ENCODE measurements around the gene SHCBP1L.

The SHCBP1L gene

DNA sequence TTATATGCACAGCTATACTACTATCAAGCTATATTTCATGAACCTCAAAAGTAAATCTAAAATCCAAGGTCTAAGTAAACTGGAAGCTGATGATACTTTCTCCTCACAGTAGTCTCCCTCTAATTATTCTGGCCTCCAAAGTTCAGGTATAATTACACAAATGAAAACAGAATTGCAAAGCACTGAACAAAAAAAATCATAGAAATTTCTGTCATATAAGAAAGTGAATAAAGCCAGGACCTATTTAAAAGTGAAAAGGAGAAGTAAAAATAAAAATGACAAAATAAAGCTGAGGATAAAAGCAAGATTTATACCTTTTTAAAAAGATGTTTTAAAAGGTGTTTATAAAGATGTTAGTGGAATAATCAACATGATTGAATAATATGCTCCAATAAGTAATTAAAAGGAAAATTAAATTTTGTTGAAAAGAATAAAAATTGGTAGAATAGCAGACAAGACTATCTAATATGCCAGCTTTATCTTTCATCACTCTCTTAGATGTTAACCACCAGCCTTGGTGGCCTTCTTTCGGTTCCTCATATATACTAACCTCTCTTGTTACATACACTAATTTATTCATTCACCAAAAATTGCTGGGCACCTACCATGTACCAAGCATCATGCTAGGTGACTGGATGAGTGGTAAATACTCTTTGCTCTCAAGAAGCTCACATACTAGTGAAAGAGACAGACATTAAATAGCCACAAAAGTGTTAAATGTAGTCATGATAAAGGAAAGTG is 25.1 kb downstream of the SHCBP1L start:
- Histone ChIP-seq H2AK5ac (ENCODE audit: low read length, severe bottlenecking) (no peak overlapping the region), H3K27ac (ENCODE audit: low read length, poor library complexity, severe bottlenecking) (no peak overlapping the region), H3K18ac (ENCODE audit: low read depth in 1 of 2, low read length in 2 of 2) (no peak overlapping the region), H2BK5ac (ENCODE audit: low read depth, low read length, poor library complexity, severe bottlenecking) (no peak overlapping the region), H3K4me3 (ENCODE audit: insufficient read depth in 1 of 2, low read depth in 1 of 2, low read length in 2 of 2) (no peak overlapping the region), H3K4me1 (ENCODE audit: control insufficient read depth, insufficient read depth, low read depth, low read length) (no peaks in the 10 kb centered on the region), H3K9ac (ENCODE audit: low read length) (no peak overlapping the region), H3K9me3 (ENCODE audit: control insufficient read depth, low read length) (no peaks in the 10 kb centered on the region), H3K4me2 (ENCODE audit: low read length, poor library complexity, severe bottlenecking) (no peak overlapping the region), H2AFZ (ENCODE audit: low read depth, low read length) (no peak overlapping the region), H3K4ac (ENCODE audit: low read depth in 1 of 2, low read length in 2 of 2) (no peak overlapping the region), H3K79me1 (replicated peaks; ENCODE audit: low read length, poor library complexity, severe bottlenecking) (no peaks in the 10 kb centered on the region), H4K91ac (ENCODE audit: low read length) (no peak overlapping the region), H3K27me3 (ENCODE audit: control insufficient read depth in 1 of 2, insufficient read depth in 1 of 2, low read length in 2 of 2) (no peaks in the 10 kb centered on the region), H4K8ac (ENCODE audit: low read length) (no peak overlapping the region), H3K14ac (ENCODE audit: low read length in 2 of 2) (no peak overlapping the region), H2BK120ac (ENCODE audit: low read depth, low read length) (no peak overlapping the region), H2BK15ac (ENCODE audit: low read depth, poor library complexity, severe bottlenecking) (no peak overlapping the region), H3K23ac (ENCODE audit: low read length in 2 of 2) (no peak overlapping the region), H3K36me3 (ENCODE audit: control insufficient read depth in 1 of 2, insufficient read depth in 2 of 2, low read depth in 1 of 2, low read length in 2 of 2) (no peaks in the 10 kb centered on the region), H2BK12ac (ENCODE audit: low read length in 2 of 2) (no peak overlapping the region)
- 77% methylated on average over 1 of the region's 1 CpG for WGBS
- DNase-seq = no peak

GRCh38 chr1:182925661-182926060 is 27.3 kb downstream of the SHCBP1L start:
- Histone ChIP-seq H3K4me3 (ENCODE audit: insufficient read depth in 1 of 2, low read depth in 1 of 2, low read length in 2 of 2) (no peak overlapping the region), H2BK15ac (ENCODE audit: low read depth, poor library complexity, severe bottlenecking) (no peak overlapping the region), H3K4me2 (ENCODE audit: low read length, poor library complexity, severe bottlenecking) (no peak overlapping the region)

GRCh38 chr1:182917378-182917777 is 35.6 kb downstream of the SHCBP1L start:
- H2BK5ac ChIP-seq (ENCODE audit: low read depth, low read length, poor library complexity, severe bottlenecking) = no peak overlapping the region
- H3K36me3 ChIP-seq (ENCODE audit: control insufficient read depth in 1 of 2, insufficient read depth in 2 of 2, low read depth in 1 of 2, low read length in 2 of 2) = no peaks in the 10 kb centered on the region
- H3K23ac ChIP-seq (ENCODE audit: low read length in 2 of 2) = no peak overlapping the region

More at GRCh38 chr1:182925661-182926060, 27.3 kb downstream of the SHCBP1L start:
- Histone ChIP-seq H3K14ac (ENCODE audit: low read length in 2 of 2) (no peak overlapping the region), H3K18ac (ENCODE audit: low read depth in 1 of 2, low read length in 2 of 2) (no peak overlapping the region), H2AK5ac (ENCODE audit: low read length, severe bottlenecking) (no peak overlapping the region), H3K27me3 (ENCODE audit: control insufficient read depth in 1 of 2, insufficient read depth in 1 of 2, low read length in 2 of 2) (no peaks in the 10 kb centered on the region), H3K4me1 (ENCODE audit: control insufficient read depth, insufficient read depth, low read depth, low read length) (no peaks in the 10 kb centered on the region), H2BK5ac (ENCODE audit: low read depth, low read length, poor library complexity, severe bottlenecking) (no peak overlapping the region), H4K91ac (ENCODE audit: low read length) (no peak overlapping the region), H2AFZ (ENCODE audit: low read depth, low read length) (no peak overlapping the region), H2BK12ac (ENCODE audit: low read length in 2 of 2) (no peak overlapping the region), H3K9ac (ENCODE audit: low read length) (no peak overlapping the region), H3K27ac (ENCODE audit: low read length, poor library complexity, severe bottlenecking) (no peak overlapping the region), H3K79me1 (replicated peaks; ENCODE audit: low read length, poor library complexity, severe bottlenecking) (no peaks in the 10 kb centered on the region), H3K9me3 (ENCODE audit: control insufficient read depth, low read length) (no peaks in the 10 kb centered on the region), H3K23ac (ENCODE audit: low read length in 2 of 2) (no peak overlapping the region), H3K4ac (ENCODE audit: low read depth in 1 of 2, low read length in 2 of 2) (no peak overlapping the region), H3K36me3 (ENCODE audit: control insufficient read depth in 1 of 2, insufficient read depth in 2 of 2, low read depth in 1 of 2, low read length in 2 of 2) (no peaks in the 10 kb centered on the region), H2BK120ac (ENCODE audit: low read depth, low read length) (no peak overlapping the region), H4K8ac (ENCODE audit: low read length) (no peak overlapping the region)
- no peak for DNase-seq
- WGBS = 50% methylated on average over 1 of the region's 1 CpG

DNA sequence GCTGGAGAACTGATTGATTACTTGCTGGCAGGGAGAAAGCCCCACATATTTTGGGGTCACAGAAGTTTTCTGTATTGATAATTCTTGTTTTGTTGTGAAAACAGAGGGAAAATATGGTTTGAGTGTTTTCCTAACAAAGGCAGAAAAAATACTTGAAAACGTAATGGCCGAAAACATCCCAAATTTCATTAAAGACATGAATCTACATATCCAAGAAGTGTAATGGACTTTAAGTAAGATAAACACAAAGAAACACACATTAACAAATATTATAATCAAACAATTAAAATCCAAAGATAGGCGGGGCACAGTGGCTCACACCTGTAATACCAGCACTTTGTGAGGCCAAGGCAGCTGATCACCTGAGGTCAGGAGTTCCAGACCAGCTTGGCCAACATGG is 39.6 kb downstream of the SHCBP1L start:
- Histone ChIP-seq H3K4me1 (ENCODE audit: control insufficient read depth, insufficient read depth, low read depth, low read length) (no peaks in the 10 kb centered on the region), H3K9ac (ENCODE audit: low read length) (no peak overlapping the region), H3K36me3 (ENCODE audit: control insufficient read depth in 1 of 2, insufficient read depth in 2 of 2, low read depth in 1 of 2, low read length in 2 of 2) (no peaks in the 10 kb centered on the region), H2BK5ac (ENCODE audit: low read depth, low read length, poor library complexity, severe bottlenecking) (no peak overlapping the region), H3K27me3 (ENCODE audit: control insufficient read depth in 1 of 2, insufficient read depth in 1 of 2, low read length in 2 of 2) (no peaks in the 10 kb centered on the region), H3K23ac (ENCODE audit: low read length in 2 of 2) (no peak overlapping the region), H3K9me3 (ENCODE audit: control insufficient read depth, low read length) (peaks cover 7% of the 10 kb centered on the region), H3K4me3 (ENCODE audit: insufficient read depth in 1 of 2, low read depth in 1 of 2, low read length in 2 of 2) (no peak overlapping the region), H2BK15ac (ENCODE audit: low read depth, poor library complexity, severe bottlenecking) (no peak overlapping the region), H3K18ac (ENCODE audit: low read depth in 1 of 2, low read length in 2 of 2) (no peak overlapping the region), H3K4me2 (ENCODE audit: low read length, poor library complexity, severe bottlenecking) (no peak overlapping the region), H3K14ac (ENCODE audit: low read length in 2 of 2) (no peak overlapping the region), H2BK120ac (ENCODE audit: low read depth, low read length) (no peak overlapping the region), H3K79me1 (replicated peaks; ENCODE audit: low read length, poor library complexity, severe bottlenecking) (no peaks in the 10 kb centered on the region), H2BK12ac (ENCODE audit: low read length in 2 of 2) (no peak overlapping the region), H3K4ac (ENCODE audit: low read depth in 1 of 2, low read length in 2 of 2) (no peak overlapping the region), H3K27ac (ENCODE audit: low read length, poor library complexity, severe bottlenecking) (no peak overlapping the region), H4K8ac (ENCODE audit: low read length) (no peak overlapping the region), H2AFZ (ENCODE audit: low read depth, low read length) (no peak overlapping the region), H4K91ac (ENCODE audit: low read length) (no peak overlapping the region), H2AK5ac (ENCODE audit: low read length, severe bottlenecking) (no peak overlapping the region)
- no peak for DNase-seq
- WGBS = 95% methylated on average over 2 of the region's 3 CpGs

More at GRCh38 chr1:182917378-182917777, 35.6 kb downstream of the SHCBP1L start:
- H3K18ac ChIP-seq (ENCODE audit: low read depth in 1 of 2, low read length in 2 of 2) = no peak overlapping the region
- no peak overlapping the region for H3K4me3 ChIP-seq (ENCODE audit: insufficient read depth in 1 of 2, low read depth in 1 of 2, low read length in 2 of 2)
- H3K14ac ChIP-seq (ENCODE audit: low read length in 2 of 2) = no peak overlapping the region
- H3K4me2 ChIP-seq (ENCODE audit: low read length, poor library complexity, severe bottlenecking) = no peak overlapping the region
- H3K9me3 ChIP-seq (ENCODE audit: control insufficient read depth, low read length) = peaks cover 9% of the 10 kb centered on the region
- H2BK120ac ChIP-seq (ENCODE audit: low read depth, low read length) = no peak overlapping the region
- H3K4ac ChIP-seq (ENCODE audit: low read depth in 1 of 2, low read length in 2 of 2) = no peak overlapping the region
- no peak overlapping the region for H4K91ac ChIP-seq (ENCODE audit: low read length)
- no peak for DNase-seq
- H3K27me3 ChIP-seq (ENCODE audit: control insufficient read depth in 1 of 2, insufficient read depth in 1 of 2, low read length in 2 of 2) = no peaks in the 10 kb centered on the region
- no peak overlapping the region for H2AK5ac ChIP-seq (ENCODE audit: low read length, severe bottlenecking)
- H2BK15ac ChIP-seq (ENCODE audit: low read depth, poor library complexity, severe bottlenecking) = no peak overlapping the region
- H2BK12ac ChIP-seq (ENCODE audit: low read length in 2 of 2) = no peak overlapping the region
- H3K4me1 ChIP-seq (ENCODE audit: control insufficient read depth, insufficient read depth, low read depth, low read length) = no peaks in the 10 kb centered on the region
- no peak overlapping the region for H4K8ac ChIP-seq (ENCODE audit: low read length)
- no peak overlapping the region for H3K9ac ChIP-seq (ENCODE audit: low read length)
- H3K27ac ChIP-seq (ENCODE audit: low read length, poor library complexity, severe bottlenecking) = no peak overlapping the region
- no peak overlapping the region for H2AFZ ChIP-seq (ENCODE audit: low read depth, low read length)
- 71% methylated on average over 3 of the region's 3 CpGs for WGBS
- H3K79me1 ChIP-seq (replicated peaks; ENCODE audit: low read length, poor library complexity, severe bottlenecking) = no peaks in the 10 kb centered on the region
